ENCODE measurements around the gene PTBP1. TPM values are rescaled to one million over a fixed set of nuclear protein-coding genes. Genes with fewer than 3 reads are reported as not detected.

Gene PTBP1
- total and polyA plus RNA-seq, 9 of the 15 experiments (the other 6 are each of a cell fraction or from before 2014, with no cell fraction given), result 14.0 to 759 (median 234) TPM

DNA sequence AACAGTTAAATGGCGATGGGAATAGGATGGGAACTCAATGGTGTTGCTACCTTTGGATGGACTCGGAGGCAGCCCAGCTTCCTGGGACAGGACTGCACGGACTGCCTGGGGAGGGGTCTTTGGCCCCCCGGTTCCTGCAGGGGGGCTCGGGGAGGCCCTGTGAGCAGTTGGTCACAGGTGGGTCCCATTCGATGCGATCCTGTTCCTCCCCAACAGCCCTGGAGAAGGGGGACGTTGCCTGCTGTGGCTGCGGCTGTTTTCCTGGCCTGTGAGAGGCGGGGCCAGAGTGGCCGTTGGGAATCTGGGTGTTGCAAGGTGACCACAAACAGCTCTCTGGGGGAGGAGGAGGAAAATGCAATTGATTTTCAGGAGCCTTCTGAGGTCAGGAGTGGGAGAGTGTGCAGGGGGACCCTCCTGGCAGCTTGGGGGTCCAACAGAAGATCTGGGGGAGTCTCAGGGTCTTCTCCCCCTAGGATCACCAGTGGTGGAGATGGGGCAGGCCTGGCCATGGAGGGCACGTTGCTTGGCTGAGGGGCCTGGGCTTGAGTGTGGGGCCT, 26.4 kb downstream of the PTBP1 start (continued):
- TF ChIP-seq ZNF445 (CRISPR knock-in tag; IDR thresholded peaks at IDR 0.05; ENCODE audit: low read depth) (no peak), ZNF124 (CRISPR knock-in tag; IDR thresholded peaks at IDR 0.05) (no peak), CREM (IDR thresholded peaks at IDR 0.05; ENCODE audit: low read depth) (peak; percentile 55), ZFX (CRISPR knock-in tag; IDR thresholded peaks at IDR 0.05) (peak; percentile 75), SUPT5H (IDR thresholded peaks at IDR 0.05) (peak; percentile 60; the same call in 1 of the 2 replicates), RBBP5 (IDR thresholded peaks at IDR 0.05; ENCODE audit: borderline replicate concordance, insufficient read depth, low read length, poor library complexity, severe bottlenecking) (peak; percentile 41), FOXM1 (IDR thresholded peaks at IDR 0.05; ENCODE audit: low read depth) (no peak), FOXM1 (CRISPR knock-in tag; IDR thresholded peaks at IDR 0.05; ENCODE audit: low read depth) (no peak), ZNF830 (CRISPR knock-in tag; IDR thresholded peaks at IDR 0.05) (no peak), MYC (IDR thresholded peaks at IDR 0.05; ENCODE audit: low read depth, low read length) (peak; percentile 41; the same call in 1 of the 2 replicates), MYC (CRISPR knock-in tag; IDR thresholded peaks at IDR 0.05; ENCODE audit: borderline replicate concordance, low read depth) (peak; percentile 36; the same call in 1 of the 2 replicates), SAFB (IDR thresholded peaks at IDR 0.05; ENCODE audit: borderline replicate concordance, low read depth, low read length) (no peak), TOE1 (IDR thresholded peaks at IDR 0.05; ENCODE audit: borderline replicate concordance) (no peak), TOE1 (CRISPR knock-in tag; IDR thresholded peaks at IDR 0.05; ENCODE audit: borderline replicate concordance, low read depth) (no peak), FOXJ3 (CRISPR knock-in tag; IDR thresholded peaks at IDR 0.05) (no peak), ZNF551 (CRISPR knock-in tag; IDR thresholded peaks at IDR 0.05) (no peak), SNIP1 (IDR thresholded peaks at IDR 0.05; ENCODE audit: low read depth) (no peak), ZSCAN29 (IDR thresholded peaks at IDR 0.05) (no peak), NCOA6 (IDR thresholded peaks at IDR 0.05) (no peak), HDAC2 (IDR thresholded peaks at IDR 0.05) (no peak; the same call in 1 of the 2 replicates)
- TF ChIP-seq, protein P1, sequence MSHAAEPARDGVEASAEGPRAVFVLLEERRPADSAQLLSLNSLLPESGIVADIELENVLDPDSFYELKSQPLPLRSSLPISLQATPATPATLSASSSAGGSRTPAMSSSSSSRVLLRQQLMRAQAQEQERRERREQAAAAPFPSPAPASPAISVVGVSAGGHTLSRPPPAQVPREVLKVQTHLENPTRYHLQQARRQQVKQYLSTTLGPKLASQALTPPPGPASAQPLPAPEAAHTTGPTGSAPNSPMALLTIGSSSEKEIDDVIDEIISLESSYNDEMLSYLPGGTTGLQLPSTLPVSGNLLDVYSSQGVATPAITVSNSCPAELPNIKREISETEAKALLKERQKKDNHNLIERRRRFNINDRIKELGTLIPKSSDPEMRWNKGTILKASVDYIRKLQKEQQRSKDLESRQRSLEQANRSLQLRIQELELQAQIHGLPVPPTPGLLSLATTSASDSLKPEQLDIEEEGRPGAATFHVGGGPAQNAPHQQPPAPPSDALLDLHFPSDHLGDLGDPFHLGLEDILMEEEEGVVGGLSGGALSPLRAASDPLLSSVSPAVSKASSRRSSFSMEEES (CRISPR knock-in tag; IDR thresholded peaks at IDR 0.05), result no peak
- TF ChIP-seq, protein P2, sequence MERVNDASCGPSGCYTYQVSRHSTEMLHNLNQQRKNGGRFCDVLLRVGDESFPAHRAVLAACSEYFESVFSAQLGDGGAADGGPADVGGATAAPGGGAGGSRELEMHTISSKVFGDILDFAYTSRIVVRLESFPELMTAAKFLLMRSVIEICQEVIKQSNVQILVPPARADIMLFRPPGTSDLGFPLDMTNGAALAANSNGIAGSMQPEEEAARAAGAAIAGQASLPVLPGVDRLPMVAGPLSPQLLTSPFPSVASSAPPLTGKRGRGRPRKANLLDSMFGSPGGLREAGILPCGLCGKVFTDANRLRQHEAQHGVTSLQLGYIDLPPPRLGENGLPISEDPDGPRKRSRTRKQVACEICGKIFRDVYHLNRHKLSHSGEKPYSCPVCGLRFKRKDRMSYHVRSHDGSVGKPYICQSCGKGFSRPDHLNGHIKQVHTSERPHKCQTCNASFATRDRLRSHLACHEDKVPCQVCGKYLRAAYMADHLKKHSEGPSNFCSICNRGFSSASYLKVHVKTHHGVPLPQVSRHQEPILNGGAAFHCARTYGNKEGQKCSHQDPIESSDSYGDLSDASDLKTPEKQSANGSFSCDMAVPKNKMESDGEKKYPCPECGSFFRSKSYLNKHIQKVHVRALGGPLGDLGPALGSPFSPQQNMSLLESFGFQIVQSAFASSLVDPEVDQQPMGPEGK (CRISPR knock-in tag; IDR thresholded peaks at IDR 0.05; ENCODE audit: borderline replicate concordance), result no peak
- TF ChIP-seq, protein P3, sequence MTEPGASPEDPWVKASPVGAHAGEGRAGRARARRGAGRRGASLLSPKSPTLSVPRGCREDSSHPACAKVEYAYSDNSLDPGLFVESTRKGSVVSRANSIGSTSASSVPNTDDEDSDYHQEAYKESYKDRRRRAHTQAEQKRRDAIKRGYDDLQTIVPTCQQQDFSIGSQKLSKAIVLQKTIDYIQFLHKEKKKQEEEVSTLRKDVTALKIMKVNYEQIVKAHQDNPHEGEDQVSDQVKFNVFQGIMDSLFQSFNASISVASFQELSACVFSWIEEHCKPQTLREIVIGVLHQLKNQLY (CRISPR knock-in tag; conservative IDR thresholded peaks at IDR 0.05), result 0 out of 4 replicates have a peak, but pooled peaks of 1 of the 2 experiments have one; percentile 23
- TF ChIP-seq, protein P4, sequence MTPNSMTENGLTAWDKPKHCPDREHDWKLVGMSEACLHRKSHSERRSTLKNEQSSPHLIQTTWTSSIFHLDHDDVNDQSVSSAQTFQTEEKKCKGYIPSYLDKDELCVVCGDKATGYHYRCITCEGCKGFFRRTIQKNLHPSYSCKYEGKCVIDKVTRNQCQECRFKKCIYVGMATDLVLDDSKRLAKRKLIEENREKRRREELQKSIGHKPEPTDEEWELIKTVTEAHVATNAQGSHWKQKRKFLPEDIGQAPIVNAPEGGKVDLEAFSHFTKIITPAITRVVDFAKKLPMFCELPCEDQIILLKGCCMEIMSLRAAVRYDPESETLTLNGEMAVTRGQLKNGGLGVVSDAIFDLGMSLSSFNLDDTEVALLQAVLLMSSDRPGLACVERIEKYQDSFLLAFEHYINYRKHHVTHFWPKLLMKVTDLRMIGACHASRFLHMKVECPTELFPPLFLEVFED (CRISPR knock-in tag; conservative IDR thresholded peaks at IDR 0.05), result peak; percentile 19; the same call in 1 of the 2 replicates

All from K562 (cell line).